ENCODE data around the gene IL6ST.

GRCh38 chr5:56019306-56020272 is 24.8 kb upstream of the IL6ST start:
- no peak for TF ChIP-seq CTCF (IDR thresholded peaks at IDR 0.05)
- TF ChIP-seq POLR2A (IDR thresholded peaks at IDR 0.05) = no peak
